CD4-positive, alpha-beta memory T cell (primary cell): ENCODE results near the gene WRNIP1. TPM values are rescaled to one million over a fixed set of nuclear protein-coding genes. Genes with fewer than 3 reads are reported as not detected.
"Not testable (repeated sequence)": the region's sequence is repeated elsewhere in the genome, so short reads cannot be mapped to it uniquely, and the experiment has no call there.

Source experiments
- CTCF ChIA-PET: fragments of 350-600 bp; sonication (Branson Sonifier 250); formaldehyde crosslinking; loops from one replicate; lab custom pipeline; 2021; ENCODE audit warnings: inconsistent platforms; ENCODE audit not compliant: partially characterized antibody; lab: Charles Lee
- POLR2A ChIA-PET: fragments of 350-600 bp; sonication (Branson Sonifier 250); formaldehyde crosslinking; loops from one replicate; lab custom pipeline; 2021; ENCODE audit not compliant: partially characterized antibody; lab: Charles Lee
- DNase-seq, 5 donors: peaks; one replicate each; pipeline versions ENCODE4 v3.0.0 to v3.0.0-alpha.2; 2020 to 2022; ENCODE audit warnings: mixed read lengths in 1 of 5
- H3K27ac ChIP-seq: one replicate; pipeline ENCODE4 v1.7.0; 2013; ENCODE audit warnings: low read depth, low read length
- H3K27me3 ChIP-seq: 2 replicates; pipeline ENCODE4 v1.7.0; 2013; ENCODE audit warnings: mild to moderate bottlenecking, low read length, moderate library complexity; ENCODE audit not compliant: insufficient read depth
- H3K36me3 ChIP-seq: 2 replicates; pipeline ENCODE4 v1.7.0; 2013; ENCODE audit warnings: mild to moderate bottlenecking, low read length, moderate library complexity; ENCODE audit not compliant: insufficient read depth
- H3K4me1 ChIP-seq: 2 replicates; pipeline ENCODE4 v1.7.0; 2013; ENCODE audit warnings: mild to moderate bottlenecking, low read length, moderate library complexity; ENCODE audit not compliant: insufficient read depth
- H3K4me3 ChIP-seq, 2 donors: one replicate each; pipeline ENCODE4 v1.7.0; 2013; ENCODE audit warnings: low read length in 2 of 2, mild to moderate bottlenecking in 1 of 2
- H3K9me3 ChIP-seq, 2 donors: one replicate each; pipeline ENCODE4 v1.7.0; 2013; ENCODE audit warnings: low read length in 2 of 2, control low read depth in 1 of 2; ENCODE audit not compliant: control insufficient read depth in 1 of 2
- H3K27ac Mint-ChIP-seq, 7 donors: one replicate each; pipeline ENCODE4 v1.8.0; 2020 to 2021; ENCODE audit warnings: mixed read lengths in 7 of 7, mild to moderate bottlenecking in 6 of 7, inconsistent platforms in 3 of 7, moderate library complexity in 3 of 7
- H3K27me3 Mint-ChIP-seq, 2 donors: one replicate each; pipeline ENCODE4 v1.8.0; 2020 to 2021; ENCODE audit warnings: mixed read lengths in 2 of 2
- H3K36me3 Mint-ChIP-seq, 2 donors: one replicate each; pipeline ENCODE4 v1.8.0; 2020 to 2021; ENCODE audit warnings: mixed read lengths in 2 of 2, inconsistent platforms in 1 of 2, mild to moderate bottlenecking in 1 of 2
- H3K4me1 Mint-ChIP-seq, 4 donors: one replicate each; pipeline ENCODE4 v1.8.0; 2020 to 2021; ENCODE audit warnings: mixed read lengths in 4 of 4, mild to moderate bottlenecking in 1 of 4
- H3K4me3 Mint-ChIP-seq, 8 donors: one replicate each; pipeline ENCODE4 v1.8.0; 2020 to 2021; ENCODE audit warnings: mixed read lengths in 8 of 8, mild to moderate bottlenecking in 7 of 8, moderate library complexity in 6 of 8, inconsistent platforms in 3 of 8
- H3K9me3 Mint-ChIP-seq, 8 donors: one replicate each; pipeline ENCODE4 v1.8.0; 2020 to 2021; ENCODE audit warnings: mixed read lengths in 8 of 8, mild to moderate bottlenecking in 5 of 8, inconsistent platforms in 3 of 8, moderate library complexity in 1 of 8
- intact Hi-C: fragments of 100-400 bp; cut with micrococcal nuclease; formaldehyde crosslinking; loops from one replicate; pipeline ENCODE4 v1.15.1; 2023
- polyA plus RNA-seq, 2 donors: library from polyadenylated mRNA; unstranded; fragments of 300-500 nt; fragmentation: Illumina TruSeq; gene quantifications; one replicate each; pipeline ENCODE4 v1.2.3, GENCODE V29; 2021
- total RNA-seq, 2 experiments: library from RNA; stranded (reverse); gene quantifications; one replicate each; pipeline ENCODE4 v1.2.3, GENCODE V29; 2021

WRNIP1 gene
- total and polyA plus RNA-seq, 4 experiments from 2014 or later, result 27.3 to 54.1 (median 41.9) TPM

DNA sequence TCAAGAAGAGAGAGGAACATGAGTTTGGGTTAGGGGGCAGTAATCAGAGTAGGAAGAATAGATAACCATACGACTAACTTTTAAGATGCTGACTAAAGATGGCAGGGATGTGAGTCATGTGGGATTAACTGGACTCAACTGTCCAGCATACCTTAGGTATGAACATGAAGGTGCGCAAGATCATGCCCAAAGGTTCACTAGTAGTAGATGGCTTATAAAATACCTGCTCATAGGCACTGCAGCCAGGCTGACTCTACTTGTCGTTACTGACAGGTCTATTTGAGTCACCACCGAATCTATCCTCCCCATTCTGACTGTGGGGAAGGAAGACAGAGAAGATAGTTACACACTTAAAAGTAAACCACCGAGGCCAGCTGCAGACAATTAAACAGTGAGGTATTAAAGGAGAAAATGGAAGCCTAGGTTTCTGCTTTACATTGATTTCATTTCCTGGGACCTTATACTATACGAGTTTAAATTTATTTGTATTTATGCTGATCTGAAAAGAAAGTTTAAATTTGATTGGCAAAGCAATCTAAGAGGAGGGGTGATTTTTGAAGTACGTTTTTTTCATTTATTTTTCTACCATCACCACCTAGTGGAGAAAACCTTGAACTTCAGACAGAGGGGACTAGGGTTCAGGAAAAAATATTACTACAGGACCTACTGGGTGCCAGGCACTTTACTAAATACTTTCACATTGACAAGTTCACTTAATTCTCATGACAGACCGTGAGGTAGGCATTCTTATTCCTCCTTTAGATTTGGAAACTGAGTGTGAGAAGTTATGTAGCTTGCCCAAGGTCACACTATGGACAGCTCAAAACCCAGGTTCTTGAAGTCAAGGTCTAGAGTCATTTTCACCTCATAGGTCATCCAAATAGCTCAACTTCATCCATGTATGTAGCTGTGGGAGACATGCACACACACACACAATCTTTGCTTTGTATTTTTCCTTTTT, 4.0 kb upstream of the WRNIP1 start:
- peaks cover 10 to 26% (median 15%) of the 10 kb centered on the region in 4 donors for H3K4me1 Mint-ChIP-seq
- peak overlapping the region; percentile 62 to 85 (median 72) for H3K4me3 Mint-ChIP-seq
- H3K36me3 ChIP-seq, result no peaks in the 10 kb centered on the region
- peak in 4 of 5 donors; percentile 34 to 50 (median 39) for DNase-seq
- H3K4me3 ChIP-seq, result no peak overlapping the region
- intact Hi-C loops, result loop anchor here (1.0 to 10.0 kb wide), 6 partner anchors 11 to 1086 kb away; partner anchors contain the start of genes FAM50B, MYLK4, PSMG4 and SLC22A23
- ChIA-PET CTCF (interaction anchor here (0.8 to 4.7 kb wide), 10 partner anchors 11 to 236 kb away, joined by 3 to 50 read pairs (median 4); partner anchors contain the start of gene MYLK4), POLR2A (interaction anchor here (1.8 kb wide), 1 partner anchor 228 kb away, joined by 4 read pairs; no protein-coding TSS in a partner anchor)
- peaks cover 0 to 2% (median 0%) of the 10 kb centered on the region in 8 donors for H3K9me3 Mint-ChIP-seq
- no peaks in the 10 kb centered on the region for H3K27me3 ChIP-seq
- no peak overlapping the region for H3K27ac ChIP-seq
- peaks cover 1 to 7% of the 10 kb centered on the region in 2 donors for H3K27me3 Mint-ChIP-seq
- peaks cover 9% of the 10 kb centered on the region for H3K4me1 ChIP-seq
- H3K27ac Mint-ChIP-seq, result peak overlapping the region in 6 of 7 donors; percentile 4 to 89 (median 50)
- no peaks in the 10 kb centered on the region for H3K9me3 ChIP-seq
- H3K36me3 Mint-ChIP-seq, result peaks cover 0 to 4% of the 10 kb centered on the region in 2 donors

DNA sequence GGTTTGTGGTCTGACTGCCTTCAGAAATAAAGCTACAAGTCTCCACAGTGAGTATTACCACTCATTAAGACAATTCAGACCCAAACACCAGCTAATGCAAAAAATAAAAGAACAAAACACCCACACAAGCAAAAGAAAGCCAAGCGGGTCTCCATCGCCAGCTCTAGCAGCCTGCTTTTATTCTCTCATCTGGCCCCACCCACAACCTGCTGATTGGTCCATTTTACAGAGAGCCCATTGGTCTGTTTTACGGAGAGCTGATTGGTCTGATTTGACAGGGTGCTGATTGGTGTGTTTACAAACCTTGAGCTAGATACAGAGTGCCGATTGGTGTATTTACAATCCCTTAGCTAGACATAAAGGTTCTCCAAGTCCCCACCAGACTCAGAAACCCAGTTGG, 2.3 kb upstream of the WRNIP1 start:
- not testable (repeated sequence) for H3K27ac ChIP-seq, H3K36me3 ChIP-seq, H3K9me3 ChIP-seq, H3K9me3 Mint-ChIP-seq, H3K36me3 Mint-ChIP-seq, H3K27me3 Mint-ChIP-seq, H3K4me3 ChIP-seq, H3K27me3 ChIP-seq
- H3K4me1 ChIP-seq, result peaks cover 20% of the 10 kb centered on the region
- H3K4me3 Mint-ChIP-seq, result peak overlapping the region in 1 of 8 donors; percentile 25
- H3K4me1 Mint-ChIP-seq, result peaks cover 18 to 43% (median 27%) of the 10 kb centered on the region in 4 donors
- ChIA-PET POLR2A (interaction anchor here (0.8 to 1.4 kb wide), 3 partner anchors 13 to 226 kb away, joined by 3 to 6 read pairs (median 6); no protein-coding TSS in a partner anchor), CTCF (interaction anchor here (1.3 to 4.7 kb wide), 4 partner anchors 8 to 29 kb away, joined by 4 to 50 read pairs (median 8); partner anchors contain the start of gene MYLK4)
- H3K27ac Mint-ChIP-seq, result peak overlapping the region in 3 of 7 donors; percentile 12 to 64 (median 36)
- DNase-seq, result peak in 1 of 5 donors; percentile 15
- intact Hi-C loops, result loop anchor here (5.0 to 10.0 kb wide), 4 partner anchors 172 to 1084 kb away; partner anchors contain the start of genes FAM50B, PSMG4 and SLC22A23

DNA sequence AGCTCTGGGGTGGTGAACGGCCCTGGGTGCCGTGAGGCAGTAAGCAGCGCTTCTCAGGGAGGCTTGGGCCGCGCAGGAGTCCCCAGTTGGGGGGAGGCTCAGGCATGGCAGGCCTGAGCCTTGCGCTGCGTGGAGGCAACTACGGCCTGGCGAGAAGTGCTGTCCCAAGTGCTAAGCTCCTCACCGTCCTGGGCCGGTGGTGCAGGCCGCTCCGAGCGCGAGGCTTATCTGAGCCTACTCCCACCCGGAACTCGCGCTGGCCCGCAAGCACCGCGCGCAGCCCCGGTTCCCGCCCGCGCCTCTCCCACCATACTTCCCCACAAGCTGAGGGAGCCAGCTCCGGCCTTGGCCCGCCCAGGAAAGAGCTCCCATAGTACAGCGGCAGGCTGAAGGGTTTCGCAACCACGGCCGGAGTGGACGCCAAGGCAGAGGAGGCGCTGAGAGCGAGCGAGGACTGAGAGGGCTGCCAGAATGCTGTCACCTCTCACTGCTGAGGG, 1.8 kb upstream of the WRNIP1 start:
- ChIA-PET POLR2A (interaction anchor here (0.8 to 6.0 kb wide), 4 partner anchors 13 to 226 kb away, joined by 3 to 75 read pairs (median 6); partner anchors contain the start of gene SERPINB1), CTCF (interaction anchor here (0.7 to 4.7 kb wide), 7 partner anchors 9 to 1167 kb away, joined by 3 to 50 read pairs (median 4); partner anchors contain the start of gene MYLK4)
- intact Hi-C loops, result loop anchor here (5.0 to 10.0 kb wide), 4 partner anchors 171 to 1084 kb away; partner anchors contain the start of genes FAM50B, PSMG4 and SLC22A23
- Mint-ChIP-seq H3K4me1 (peaks cover 23 to 48% (median 32%) of the 10 kb centered on the region in 4 donors), H3K27ac (peak overlapping the region in 2 of 7 donors; percentile 7 to 38), H3K27me3 (peaks cover 0 to 1% of the 10 kb centered on the region in 2 donors), H3K36me3 (peaks cover 0 to 10% of the 10 kb centered on the region in 2 donors), H3K4me3 (peak overlapping the region in 2 of 8 donors; percentile 94 to 96), H3K9me3 (peaks cover 0 to 3% (median 0%) of the 10 kb centered on the region in 8 donors)
- Histone ChIP-seq H3K36me3 (no peaks in the 10 kb centered on the region), H3K27ac (no peak overlapping the region), H3K4me3 (no peak overlapping the region), H3K9me3 (no peaks in the 10 kb centered on the region), H3K4me1 (peaks cover 25% of the 10 kb centered on the region), H3K27me3 (no peaks in the 10 kb centered on the region)
- DNase-seq, result no peak

DNA sequence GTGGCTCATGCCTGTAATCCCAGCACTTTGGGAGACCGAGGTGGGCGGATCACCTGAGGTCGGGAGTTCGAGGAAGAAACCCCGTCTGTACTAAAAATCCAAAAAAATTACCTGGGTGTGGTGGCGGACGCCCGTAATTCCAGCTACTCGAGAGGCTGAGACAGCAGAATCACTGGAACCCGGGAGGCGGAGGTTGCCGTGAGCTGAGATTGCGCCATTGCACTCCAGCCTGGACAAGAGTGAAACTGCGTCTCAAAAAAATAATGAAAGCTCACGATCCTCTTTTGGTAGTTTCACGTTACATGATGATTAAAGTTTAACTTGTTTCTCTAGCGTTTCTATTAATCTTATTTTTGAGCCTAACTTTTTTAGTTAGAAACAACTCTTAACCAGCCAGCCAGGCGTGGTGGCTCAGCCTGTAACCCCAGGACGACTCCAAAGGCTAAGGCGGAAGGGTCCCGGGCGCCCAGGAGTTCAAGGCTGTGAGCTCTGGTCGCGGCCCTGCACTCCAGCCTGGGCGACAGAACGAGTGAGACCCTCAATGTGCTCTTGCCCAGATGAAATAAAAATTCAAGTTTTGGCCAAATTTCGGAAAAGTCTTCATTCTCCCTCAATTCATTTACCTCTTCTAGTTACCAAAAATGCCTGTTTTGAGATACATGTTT, 1.2 kb upstream of the WRNIP1 start:
- DNase-seq, result peak in 1 of 5 donors; percentile 10
- peak overlapping the region in 1 of 2 donors; percentile 45 for H3K4me3 ChIP-seq
- H3K4me3 Mint-ChIP-seq, result peak overlapping the region; percentile 93 to 97 (median 94)
- CTCF ChIA-PET, result interaction anchor here (0.7 to 4.7 kb wide), 7 partner anchors 9 to 1167 kb away, joined by 3 to 50 read pairs (median 4); partner anchors contain the start of gene MYLK4
- peaks cover 29 to 54% (median 37%) of the 10 kb centered on the region in 4 donors for H3K4me1 Mint-ChIP-seq
- no peaks in the 10 kb centered on the region for H3K9me3 ChIP-seq
- peaks cover 0 to 3% (median 0%) of the 10 kb centered on the region in 8 donors for H3K9me3 Mint-ChIP-seq
- peak overlapping the region; percentile 98 to 100 (median 99) for H3K27ac Mint-ChIP-seq
- no peaks in the 10 kb centered on the region for H3K27me3 ChIP-seq
- H3K36me3 ChIP-seq, result no peaks in the 10 kb centered on the region
- H3K27me3 Mint-ChIP-seq, result peaks cover 0 to 1% of the 10 kb centered on the region in 2 donors
- intact Hi-C loops, result loop anchor here (2.0 to 10.0 kb wide), 5 partner anchors 139 to 1083 kb away; partner anchors contain the start of genes FAM50B, PSMG4, SERPINB9 and SLC22A23
- peaks cover 0 to 10% of the 10 kb centered on the region in 2 donors for H3K36me3 Mint-ChIP-seq
- H3K4me1 ChIP-seq, result peaks cover 32% of the 10 kb centered on the region
- POLR2A ChIA-PET, result interaction anchor here (1.3 to 6.0 kb wide), 4 partner anchors 78 to 304 kb away, joined by 3 to 75 read pairs (median 12); partner anchors contain the start of genes RIPK1 and SERPINB1
- H3K27ac ChIP-seq, result peak overlapping the region; percentile 90

DNA sequence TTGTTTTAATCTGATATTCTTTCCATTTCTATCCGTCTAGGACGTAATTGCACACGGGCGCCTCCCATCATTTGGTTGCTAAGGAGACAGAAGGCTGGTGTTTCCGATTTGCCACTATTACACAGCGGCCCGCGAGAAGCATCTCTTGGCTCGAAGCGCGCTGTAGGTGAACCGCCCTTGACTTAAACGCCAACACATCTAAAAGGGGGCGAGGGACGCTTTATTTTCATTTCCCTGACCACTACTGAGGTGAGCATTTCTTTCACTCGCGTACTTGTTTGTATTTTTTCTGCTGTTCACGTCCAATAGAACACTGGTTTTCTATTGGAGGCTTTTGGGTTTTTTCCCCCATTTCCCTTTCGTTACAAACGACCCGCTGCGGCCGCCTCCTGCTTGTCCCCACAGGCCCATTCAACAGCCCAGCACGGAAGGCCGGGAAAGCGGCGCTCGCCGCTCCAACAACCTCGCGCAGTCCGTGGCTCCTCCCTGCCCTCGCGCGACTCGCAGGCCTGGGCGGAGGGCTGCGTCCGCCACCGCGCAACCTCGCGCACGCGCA, 505 bp upstream of the WRNIP1 start:
- Histone ChIP-seq H3K27ac (peak overlapping the region; percentile 90), H3K4me1 (peaks cover 38% of the 10 kb centered on the region), H3K36me3 (no peaks in the 10 kb centered on the region), H3K9me3 (no peaks in the 10 kb centered on the region), H3K27me3 (no peaks in the 10 kb centered on the region), H3K4me3 (peak overlapping the region; percentile 45 to 63)
- intact Hi-C loops, result loop anchor here (1.0 to 10.0 kb wide), 11 partner anchors 77 to 1371 kb away; partner anchors contain the start of genes ECI2, FAM50B, PSMG4 and RIPK1
- peak; percentile 74 to 87 (median 81) for DNase-seq
- POLR2A ChIA-PET, result interaction anchor here (0.6 to 6.0 kb wide), 16 partner anchors 61 to 1371 kb away, joined by 3 to 75 read pairs (median 6); partner anchors contain the start of genes ECI2, RIPK1 and SERPINB1
- H3K36me3 Mint-ChIP-seq, result peaks cover under 1 to 12% of the 10 kb centered on the region in 2 donors
- H3K27ac Mint-ChIP-seq, result peak overlapping the region; percentile 98 to 100 (median 99)
- peak overlapping the region; percentile 93 to 97 (median 94) for H3K4me3 Mint-ChIP-seq
- H3K9me3 Mint-ChIP-seq, result peaks cover 0 to 3% (median 0%) of the 10 kb centered on the region in 8 donors
- H3K4me1 Mint-ChIP-seq, result peaks cover 29 to 57% (median 39%) of the 10 kb centered on the region in 4 donors
- H3K27me3 Mint-ChIP-seq, result peaks cover 0 to 1% of the 10 kb centered on the region in 2 donors
- CTCF ChIA-PET, result interaction anchor here (0.6 to 5.8 kb wide), 7 partner anchors 14 to 1239 kb away, joined by 3 to 50 read pairs (median 5); partner anchors contain the start of gene MYLK4
